Esophagus (tissue), 2 donors: ENCODE measurements around the gene IQCE. TPM values are rescaled to one million over a fixed set of nuclear protein-coding genes. Genes with fewer than 3 reads are reported as not detected.
A peak's percentile ranks its signal among the peaks of the same experiment; 100 is the strongest.
"Not testable (repeated sequence)": the region's sequence is repeated elsewhere in the genome, so short reads cannot be mapped to it uniquely, and the experiment has no call there.

Experiments used
- H3K27ac ChIP-seq, 2 donors: one replicate each; pipeline ENCODE4 v1.5.1; 2013; ENCODE audit warnings: low read depth in 2 of 2, mild to moderate bottlenecking in 2 of 2, inconsistent platforms in 1 of 2, low read length in 1 of 2, moderate library complexity in 1 of 2
- H3K27me3 ChIP-seq, 2 donors: one replicate each; pipeline ENCODE4 v1.6.1; 2013; ENCODE audit warnings: low read length in 2 of 2, control low read depth in 1 of 2, mild to moderate bottlenecking in 1 of 2; ENCODE audit not compliant: insufficient read depth in 2 of 2, control insufficient read depth in 1 of 2
- H3K36me3 ChIP-seq, 2 donors: one replicate each; pipeline ENCODE4 v1.6.1; 2013; ENCODE audit warnings: low read length in 1 of 2; ENCODE audit not compliant: control insufficient read depth in 2 of 2, insufficient read depth in 2 of 2
- H3K4me1 ChIP-seq, 2 donors: one replicate each; pipeline ENCODE4 v1.6.1; 2013; ENCODE audit warnings: low read length in 1 of 2; ENCODE audit not compliant: control insufficient read depth in 2 of 2, insufficient read depth in 2 of 2
- H3K4me3 ChIP-seq, 2 donors: one replicate each; pipeline ENCODE4 v1.5.1; 2013; ENCODE audit warnings: low read length in 2 of 2, mild to moderate bottlenecking in 2 of 2, low read depth in 1 of 2, moderate library complexity in 1 of 2
- H3K9me3 ChIP-seq, 2 donors: one replicate each; pipeline ENCODE4 v1.6.1; 2013; ENCODE audit warnings: mild to moderate bottlenecking in 2 of 2, low read depth in 1 of 2, low read length in 1 of 2, moderate library complexity in 1 of 2; ENCODE audit not compliant: control insufficient read depth in 2 of 2, insufficient read depth in 1 of 2
- WGBS, 2 donors: extraction: QIAGEN DNeasy Blood & Tissue Kit; methylation state at CpG; one replicate each; pipeline ENCODE4 v1.1.7; 2013; 5-methylcytosine and 5-hydroxymethylcytosine counted together
- polyA plus RNA-seq, 2 donors: library from polyadenylated mRNA; stranded (reverse); fragments of 200-250 nt; gene quantifications; one replicate each; pipeline ENCODE4 v1.2.3, GENCODE V29; 2013
- donor health status: healthy with polysubstance abuse.
- donor health status: Bipolar disorder and iron deficiency.

The IQCE gene
- polyA plus RNA-seq, 2 donors, result 2.4 to 3.4 TPM

DNA sequence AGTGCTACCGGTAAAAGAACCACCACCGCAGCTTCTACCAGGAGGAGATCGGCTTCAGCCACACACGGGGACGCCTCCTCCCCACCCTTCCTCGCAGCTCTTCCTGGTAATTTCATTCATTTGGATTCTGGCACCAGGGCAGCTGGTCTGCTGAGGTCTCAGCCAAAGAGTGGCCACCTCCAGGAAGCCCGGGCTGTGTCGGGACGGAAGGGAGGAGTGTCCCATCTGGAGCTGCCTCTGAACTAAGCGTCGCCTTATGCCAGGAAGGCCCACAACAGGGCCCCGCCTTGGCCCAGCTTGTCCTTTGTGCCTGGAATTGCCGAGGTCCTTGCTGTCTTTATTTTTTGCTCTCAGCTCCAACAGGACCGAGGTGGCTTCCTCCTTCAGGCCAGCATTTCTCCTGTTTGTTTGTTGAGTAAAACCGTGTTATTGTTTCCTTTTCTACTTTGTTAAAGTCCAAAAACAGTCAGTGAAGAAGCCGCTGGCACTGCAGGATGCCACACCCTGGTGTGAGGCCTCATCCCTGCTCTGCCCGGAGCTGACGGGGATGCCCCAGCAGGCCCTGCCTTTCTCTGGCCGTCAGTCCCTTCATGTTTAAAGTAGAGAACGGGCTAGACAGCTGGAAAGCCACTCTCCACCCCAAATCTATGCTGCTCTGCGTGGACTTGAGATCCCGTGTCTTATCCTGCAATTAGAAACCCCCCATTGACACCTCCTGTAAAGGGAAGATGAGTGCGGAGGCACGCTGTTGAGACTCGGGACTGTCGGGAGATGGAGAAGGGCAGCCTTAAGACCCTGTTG lies 48.5 kb downstream of the IQCE start:
- Histone ChIP-seq H3K36me3 (peaks cover 0 to 3% of the 10 kb centered on the region in 2 donors), H3K27me3 (no peaks in the 10 kb centered on the region), H3K4me1 (no peaks in the 10 kb centered on the region), H3K4me3 (no peak overlapping the region), H3K27ac (peak overlapping the region; percentile 38 to 55), H3K9me3 (no peaks in the 10 kb centered on the region)
- 73 to 79% methylated on average over 26 of the region's 26 CpGs for WGBS, 2 donors

DNA sequence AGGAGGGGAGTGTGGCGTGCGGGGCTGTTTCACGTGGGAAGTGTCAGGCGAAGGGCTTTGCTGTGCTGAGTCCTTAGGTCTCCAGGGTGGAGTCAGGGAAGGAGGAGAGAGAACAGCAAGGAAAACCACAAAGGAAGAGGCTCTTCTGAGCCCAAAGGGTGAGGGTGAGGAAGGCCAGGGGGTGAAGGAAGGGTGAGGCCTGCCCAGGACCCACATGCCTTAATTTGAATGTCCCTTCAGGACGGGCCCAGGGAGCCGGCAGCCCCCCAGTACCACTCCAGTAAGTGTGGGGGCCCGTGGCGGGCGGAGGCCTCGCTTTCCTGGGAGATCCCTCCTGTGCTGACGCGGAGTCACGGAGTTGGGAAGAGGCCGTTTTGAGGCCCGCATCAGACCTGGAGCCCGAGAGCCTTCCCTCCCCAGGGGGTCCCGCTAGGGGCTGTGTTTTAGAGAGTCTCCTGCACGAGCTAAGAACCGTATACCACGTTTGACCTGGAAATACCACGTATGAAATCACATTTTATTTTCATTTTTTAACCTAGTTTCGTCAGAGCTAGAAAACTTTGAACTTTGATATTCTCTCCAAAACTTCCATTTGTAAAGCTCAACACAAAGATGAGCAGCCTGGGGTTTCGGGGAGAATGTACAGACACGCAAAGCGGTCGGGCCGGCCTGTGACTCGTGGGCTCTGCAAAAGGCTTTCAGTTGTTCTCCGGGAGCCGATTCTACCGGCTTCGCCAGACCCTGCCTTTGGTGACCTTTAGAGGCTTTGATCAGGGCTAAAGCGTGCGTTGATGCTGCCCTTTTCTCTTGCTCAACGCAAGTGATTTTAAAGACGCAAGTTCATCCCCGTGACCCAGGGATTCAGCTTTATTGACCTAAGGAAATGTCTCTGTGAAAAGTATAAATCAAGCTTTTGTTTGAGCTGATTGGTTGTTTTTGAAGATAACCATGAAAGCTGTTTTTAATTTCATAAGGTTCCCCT lies 49.4 kb downstream of the IQCE start:
- no peaks in the 10 kb centered on the region for H3K27me3 ChIP-seq
- no peaks in the 10 kb centered on the region for H3K9me3 ChIP-seq
- peaks cover 0 to 3% of the 10 kb centered on the region in 2 donors for H3K36me3 ChIP-seq
- peak overlapping the region; percentile 38 to 55 for H3K27ac ChIP-seq
- no peaks in the 10 kb centered on the region for H3K4me1 ChIP-seq
- H3K4me3 ChIP-seq, result no peak overlapping the region
- WGBS, 2 donors, result 83 to 87% methylated on average over 37 of the region's 37 CpGs

- Histone ChIP-seq H3K36me3 (peaks cover 0 to 3% of the 10 kb centered on the region in 2 donors), H3K4me1 (peaks cover 0 to 4% of the 10 kb centered on the region in 2 donors), H3K27ac (no peak overlapping the region), H3K4me3 (no peak overlapping the region), H3K27me3 (no peaks in the 10 kb centered on the region), H3K9me3 (no peaks in the 10 kb centered on the region)
- 61 to 68% methylated on average over 14 of the region's 14 CpGs for WGBS, 2 donors
These were observed 50.2 kb downstream of the IQCE start for GRCh38 chr7:2608921-2609411.

- WGBS, 2 donors, result 89 to 93% methylated on average over 6 of the region's 6 CpGs
- H3K27me3 ChIP-seq, H3K4me1 ChIP-seq, H3K9me3 ChIP-seq, H3K36me3 ChIP-seq, H3K4me3 ChIP-seq, H3K27ac ChIP-seq: not testable (repeated sequence)
These were observed 50.9 kb downstream of the IQCE start for GRCh38 chr7:2609646-2610045.

- Histone ChIP-seq H3K36me3 (no peaks in the 10 kb centered on the region), H3K27ac (no peak overlapping the region)
- 86 to 88% methylated on average over 14 of the region's 14 CpGs for WGBS, 2 donors
These were observed 51.7 kb downstream of the IQCE start for GRCh38 chr7:2610466-2610865.

GRCh38 chr7:2610898-2611297 lies 52.1 kb downstream of the IQCE start:
- 69 to 90% methylated on average over 14 of the region's 14 CpGs for WGBS, 2 donors
- H3K27me3 ChIP-seq, result no peaks in the 10 kb centered on the region
- H3K9me3 ChIP-seq, result no peaks in the 10 kb centered on the region
- no peak overlapping the region for H3K27ac ChIP-seq
- peaks cover 0 to 6% of the 10 kb centered on the region in 2 donors for H3K4me1 ChIP-seq
- H3K36me3 ChIP-seq, result no peaks in the 10 kb centered on the region
- H3K4me3 ChIP-seq, result no peak overlapping the region

More at GRCh38 chr7:2610466-2610865, 51.7 kb downstream of the IQCE start:
- Histone ChIP-seq H3K9me3 (no peaks in the 10 kb centered on the region), H3K27me3 (no peaks in the 10 kb centered on the region), H3K4me1 (peaks cover 0 to 6% of the 10 kb centered on the region in 2 donors), H3K4me3 (no peak overlapping the region)

DNA sequence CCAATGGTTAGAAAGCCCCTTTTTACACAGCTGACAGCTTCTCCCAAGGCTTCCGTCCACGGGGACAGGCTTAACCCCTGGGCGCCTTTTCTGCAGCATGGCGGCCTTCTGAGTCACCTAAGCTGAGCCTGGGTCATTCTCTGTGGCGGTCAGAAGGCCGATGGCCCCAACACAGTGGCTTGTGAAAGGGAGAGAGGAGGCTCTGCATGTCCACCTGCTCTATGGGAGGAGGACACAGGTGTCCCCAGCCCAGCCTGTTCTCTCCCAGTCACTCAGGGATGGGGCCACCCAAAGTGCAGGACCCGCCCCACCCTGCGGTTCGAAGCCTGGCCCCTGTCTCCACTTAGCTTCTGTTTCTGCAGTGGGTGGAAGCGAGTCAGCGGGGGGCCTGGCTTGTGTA lies 52.6 kb downstream of the IQCE start:
- H3K9me3 ChIP-seq, result no peaks in the 10 kb centered on the region
- no peaks in the 10 kb centered on the region for H3K36me3 ChIP-seq

GRCh38 chr7:2611922-2612321 lies 53.1 kb downstream of the IQCE start:
- peaks cover 0 to 6% of the 10 kb centered on the region in 2 donors for H3K4me1 ChIP-seq
- no peak overlapping the region for H3K4me3 ChIP-seq
- no peaks in the 10 kb centered on the region for H3K27me3 ChIP-seq
- H3K36me3 ChIP-seq, result no peaks in the 10 kb centered on the region
- WGBS, 2 donors, result 96 to 97% methylated on average over 10 of the region's 10 CpGs
- no peaks in the 10 kb centered on the region for H3K9me3 ChIP-seq
- H3K27ac ChIP-seq, result no peak overlapping the region

More for the DNA sequence above, 52.6 kb downstream of the IQCE start:
- Histone ChIP-seq H3K27ac (no peak overlapping the region), H3K27me3 (no peaks in the 10 kb centered on the region), H3K4me1 (peaks cover 0 to 6% of the 10 kb centered on the region in 2 donors), H3K4me3 (no peak overlapping the region)
- 84 to 93% methylated on average over 11 of the region's 11 CpGs for WGBS, 2 donors

DNA sequence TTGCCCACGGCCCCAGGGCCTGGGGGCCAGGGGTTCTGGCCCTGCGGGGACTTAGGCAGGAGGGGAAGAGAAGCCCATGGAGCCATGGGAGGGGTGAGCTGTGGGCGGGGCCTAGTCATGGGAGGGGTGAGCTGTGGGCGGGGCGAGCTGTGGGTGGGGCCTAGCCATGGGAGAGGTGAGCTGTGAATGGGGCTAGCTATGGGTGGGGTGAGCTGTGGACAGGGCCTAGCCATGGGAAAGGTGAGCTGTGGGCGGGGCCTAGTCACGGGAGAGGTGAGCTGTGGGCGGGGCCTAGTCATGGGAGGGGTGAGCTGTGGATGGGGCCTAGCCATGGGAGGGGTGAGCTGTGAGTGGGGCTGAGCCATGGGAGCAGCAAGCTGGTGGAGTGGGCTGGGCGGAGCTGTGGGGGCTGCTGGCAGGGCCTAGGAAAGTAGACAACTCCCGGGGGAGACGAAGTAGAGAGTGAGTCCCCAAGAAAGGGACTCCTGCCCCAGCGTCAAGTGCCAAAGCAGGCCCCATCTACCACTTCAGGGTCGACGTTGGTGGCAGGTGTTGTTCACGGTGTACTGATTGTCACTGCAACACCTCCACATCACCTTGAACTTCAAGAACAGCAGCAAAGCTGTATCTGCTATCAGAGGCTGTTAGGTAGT lies 53.8 kb downstream of the IQCE start:
- 81% methylated on average over 13 to 15 of the region's 15 CpGs for WGBS, 2 donors
- Histone ChIP-seq H3K36me3 (no peaks in the 10 kb centered on the region), H3K27ac (no peak overlapping the region), H3K4me1 (peaks cover 0 to 11% of the 10 kb centered on the region in 2 donors), H3K9me3 (no peaks in the 10 kb centered on the region), H3K27me3 (no peaks in the 10 kb centered on the region), H3K4me3 (no peak overlapping the region)
